ENCODE data around the gene ABHD14A. TPM values are rescaled to one million over a fixed set of nuclear protein-coding genes. Genes with fewer than 3 reads are reported as not detected.
A peak's percentile ranks its signal among the peaks of the same experiment; 100 is the strongest.

ABHD14A gene
- total RNA-seq, 1 donor from 2014 or later = 19.4 TPM

DNA sequence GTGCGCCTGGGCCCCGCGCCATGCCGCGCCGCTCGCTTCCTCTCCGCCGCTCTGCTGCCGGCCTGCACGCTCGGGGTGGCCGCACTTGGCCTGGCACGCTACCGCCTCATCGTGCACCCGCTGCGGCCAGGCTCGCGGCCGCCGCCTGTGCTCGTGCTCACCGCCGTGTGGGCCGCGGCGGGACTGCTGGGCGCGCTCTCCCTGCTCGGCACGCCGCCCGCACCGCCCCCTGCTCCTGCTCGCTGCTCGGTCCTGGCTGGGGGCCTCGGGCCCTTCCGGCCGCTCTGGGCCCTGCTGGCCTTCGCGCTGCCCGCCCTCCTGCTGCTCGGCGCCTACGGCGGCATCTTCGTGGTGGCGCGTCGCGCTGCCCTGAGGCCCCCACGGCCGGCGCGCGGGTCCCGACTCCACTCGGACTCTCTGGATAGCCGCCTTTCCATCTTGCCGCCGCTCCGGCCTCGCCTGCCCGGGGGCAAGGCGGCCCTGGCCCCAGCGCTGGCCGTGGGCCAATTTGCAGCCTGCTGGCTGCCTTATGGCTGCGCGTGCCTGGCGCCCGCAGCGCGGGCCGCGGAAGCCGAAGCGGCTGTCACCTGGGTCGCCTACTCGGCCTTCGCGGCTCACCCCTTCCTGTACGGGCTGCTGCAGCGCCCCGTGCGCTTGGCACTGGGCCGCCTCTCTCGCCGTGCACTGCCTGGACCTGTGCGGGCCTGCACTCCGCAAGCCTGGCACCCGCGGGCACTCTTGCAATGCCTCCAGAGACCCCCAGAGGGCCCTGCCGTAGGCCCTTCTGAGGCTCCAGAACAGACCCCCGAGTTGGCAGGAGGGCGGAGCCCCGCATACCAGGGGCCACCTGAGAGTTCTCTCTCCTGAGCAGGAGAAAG is 18.7 kb upstream of the ABHD14A start:
- peak; percentile 78 for DNase-seq (ENCODE audit: low spot score)

- no peak for DNase-seq (ENCODE audit: low spot score)
Measured at GRCh38 chr3:51957520-51958205, 17.2 kb upstream of the ABHD14A start.

DNA sequence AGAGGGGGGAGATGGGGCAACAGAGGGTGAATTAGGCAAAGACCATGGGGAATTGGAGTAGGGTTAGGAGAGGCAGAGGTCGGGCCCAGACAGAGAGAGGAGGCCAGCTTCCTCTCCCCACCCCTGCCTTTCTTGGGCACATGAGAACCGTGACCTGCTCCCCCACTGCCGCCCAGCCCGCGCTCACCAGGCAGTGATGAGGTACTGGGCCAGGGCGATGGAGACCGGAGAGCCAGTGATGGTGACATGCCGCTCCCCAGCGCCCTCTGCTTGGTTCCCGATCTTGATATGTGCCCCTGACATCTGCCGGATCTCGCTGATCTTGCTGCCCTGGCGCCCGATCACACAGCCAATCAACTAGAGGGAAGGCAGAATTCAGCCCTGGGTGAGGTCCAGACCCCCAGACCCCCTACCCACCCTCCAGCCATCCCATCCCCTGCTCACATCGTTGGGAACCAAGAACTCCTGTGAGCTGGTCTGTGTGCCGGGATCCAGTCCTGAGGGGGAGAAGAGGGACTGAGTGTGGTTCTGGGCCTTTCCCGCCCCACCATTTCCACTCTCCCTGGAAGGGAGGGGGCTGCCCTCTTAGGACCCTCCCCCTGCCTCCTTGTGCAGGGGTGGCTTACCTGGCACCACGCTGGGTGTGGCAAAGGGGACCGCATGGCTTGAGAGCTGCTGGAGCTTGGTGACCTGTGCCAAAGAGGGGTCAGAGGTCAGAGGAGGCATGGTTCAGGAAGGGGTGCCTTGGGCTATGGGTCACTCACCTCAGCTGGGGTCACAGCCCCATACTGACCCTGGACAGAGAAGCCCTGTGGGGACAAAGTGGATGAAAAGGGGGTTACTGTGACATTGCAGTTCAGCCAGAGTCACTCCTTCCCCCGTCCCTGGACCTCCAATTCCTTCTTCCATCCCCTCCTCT is 16.0 kb upstream of the ABHD14A start:
- no peak for DNase-seq (ENCODE audit: low spot score)

- DNase-seq (ENCODE audit: low spot score) = no peak
Measured at GRCh38 chr3:51959651-51960050, 15.2 kb upstream of the ABHD14A start.

GRCh38 chr3:51960386-51960785 is 14.5 kb upstream of the ABHD14A start:
- no peak for DNase-seq (ENCODE audit: low spot score)

GRCh38 chr3:51961011-51961410 is 13.9 kb upstream of the ABHD14A start:
- DNase-seq (ENCODE audit: low spot score) = no peak

DNA sequence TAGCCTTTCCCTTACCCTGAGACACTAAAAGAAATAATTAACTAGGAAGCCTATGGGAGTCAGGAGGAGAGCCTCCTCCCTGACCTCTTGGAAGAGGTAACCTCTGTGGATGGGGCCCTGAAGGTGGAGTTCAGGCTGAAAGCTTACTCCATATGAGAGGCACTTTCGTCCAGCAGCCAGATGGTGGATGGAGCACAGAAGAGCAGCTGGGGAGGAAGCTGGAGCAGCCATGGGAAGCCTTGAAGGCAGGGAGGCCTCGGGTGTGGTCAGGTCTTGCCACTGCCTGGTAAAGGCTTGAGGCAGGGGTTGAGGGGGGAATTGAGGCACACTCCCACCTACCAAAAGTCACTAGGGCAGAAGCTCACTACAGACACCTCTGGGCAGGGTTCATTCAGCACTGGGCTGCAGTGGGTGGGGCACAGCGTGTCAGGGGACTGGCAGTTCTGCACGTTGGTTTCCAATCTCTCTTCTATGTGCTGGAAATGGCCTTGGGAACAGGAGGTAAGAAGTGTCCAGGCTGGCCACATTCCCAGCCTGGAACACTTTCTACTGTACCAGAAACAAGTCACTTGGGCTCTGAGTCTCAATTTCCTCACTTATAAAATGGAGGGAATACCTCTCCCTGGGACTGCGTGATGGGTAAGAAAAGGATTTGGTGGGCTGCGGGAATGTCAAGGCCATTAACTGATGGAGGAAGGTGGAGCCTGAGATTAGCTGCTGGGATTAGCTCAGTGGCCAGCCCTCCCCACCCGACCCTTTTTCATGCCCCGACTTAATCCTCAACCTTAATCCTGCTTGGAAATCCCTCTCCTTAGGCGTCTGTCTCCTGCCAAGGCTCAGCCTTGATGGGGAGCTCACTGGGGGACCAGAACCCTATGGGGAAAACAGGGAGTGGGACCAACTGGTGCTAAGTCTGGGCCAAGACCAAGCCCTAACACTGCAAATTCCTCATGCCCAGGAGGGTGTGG is 13.0 kb upstream of the ABHD14A start:
- DNase-seq (ENCODE audit: low spot score) = no peak

DNA sequence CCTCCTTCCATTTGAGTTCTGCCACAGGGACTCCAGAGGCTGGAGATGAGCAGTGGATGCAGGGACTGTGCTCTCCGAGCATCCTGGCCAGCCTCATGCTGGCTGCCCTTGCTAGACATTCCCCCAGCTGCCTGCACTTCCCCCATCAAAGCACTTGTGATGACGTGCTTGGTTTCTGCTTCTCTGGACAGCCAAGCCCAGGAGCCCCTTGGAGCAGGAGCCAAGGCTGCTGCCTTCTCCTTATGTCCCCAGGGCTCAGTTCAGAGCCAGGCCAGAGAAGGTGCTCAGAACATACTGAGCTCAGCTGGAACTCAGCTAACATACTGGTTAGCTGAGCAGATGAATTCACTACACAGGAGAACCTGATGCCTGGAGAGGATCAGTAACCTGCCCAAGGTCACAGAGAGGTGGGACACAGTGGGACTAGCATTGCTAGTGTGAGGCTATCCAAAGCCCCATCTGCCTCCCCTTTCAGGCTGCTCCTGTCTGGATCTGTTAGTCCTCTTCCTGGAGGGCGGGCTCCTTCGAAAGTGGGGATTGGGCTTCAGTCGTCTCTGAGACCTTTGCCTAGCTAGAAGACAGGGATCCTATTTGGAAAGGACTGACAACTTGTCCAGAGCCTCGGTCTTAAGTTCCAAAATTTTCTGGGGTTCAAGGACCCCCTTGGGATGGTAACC is 11.9 kb upstream of the ABHD14A start:
- DNase-seq (ENCODE audit: low spot score) = no peak

GRCh38 chr3:51963951-51964451 is 10.9 kb upstream of the ABHD14A start:
- DNase-seq (ENCODE audit: low spot score) = no peak

GRCh38 chr3:51964521-51964920 is 10.3 kb upstream of the ABHD14A start:
- no peak for DNase-seq (ENCODE audit: low spot score)

- DNase-seq (ENCODE audit: low spot score) = no peak
Measured at GRCh38 chr3:51966016-51966415, 8.8 kb upstream of the ABHD14A start.

DNA sequence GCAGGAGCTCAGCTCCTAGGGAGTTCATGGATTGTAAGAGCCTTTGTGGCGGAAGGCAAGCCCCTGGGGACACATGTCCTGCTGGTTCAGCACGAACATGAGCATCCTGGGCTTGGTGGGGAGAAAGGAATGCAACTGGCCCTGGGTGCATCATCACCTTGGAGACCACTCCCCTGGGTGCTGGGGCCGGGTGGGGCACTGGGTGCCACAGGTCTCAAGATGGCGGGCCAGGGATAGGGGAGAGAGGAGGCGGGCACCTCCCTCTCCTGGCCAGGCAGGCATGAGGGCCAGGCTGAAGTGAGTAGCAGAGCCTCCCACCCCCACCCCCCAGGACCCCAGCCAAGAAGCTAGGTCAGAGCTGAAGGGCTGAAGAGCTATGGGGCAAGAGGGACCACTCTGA is 8.4 kb upstream of the ABHD14A start:
- DNase-seq (ENCODE audit: low spot score) = no peak

GRCh38 chr3:51966922-51967383 is 7.9 kb upstream of the ABHD14A start:
- DNase-seq (ENCODE audit: low spot score) = no peak

- DNase-seq (ENCODE audit: low spot score) = no peak
Measured at GRCh38 chr3:51967384-51968169, 7.3 kb upstream of the ABHD14A start, which contains the start of gene PCBP4. Gene PCBP4 (minus strand): TSS chr3:51967454. CDS start chr3:51961240, 6,214 bp downstream.

DNA sequence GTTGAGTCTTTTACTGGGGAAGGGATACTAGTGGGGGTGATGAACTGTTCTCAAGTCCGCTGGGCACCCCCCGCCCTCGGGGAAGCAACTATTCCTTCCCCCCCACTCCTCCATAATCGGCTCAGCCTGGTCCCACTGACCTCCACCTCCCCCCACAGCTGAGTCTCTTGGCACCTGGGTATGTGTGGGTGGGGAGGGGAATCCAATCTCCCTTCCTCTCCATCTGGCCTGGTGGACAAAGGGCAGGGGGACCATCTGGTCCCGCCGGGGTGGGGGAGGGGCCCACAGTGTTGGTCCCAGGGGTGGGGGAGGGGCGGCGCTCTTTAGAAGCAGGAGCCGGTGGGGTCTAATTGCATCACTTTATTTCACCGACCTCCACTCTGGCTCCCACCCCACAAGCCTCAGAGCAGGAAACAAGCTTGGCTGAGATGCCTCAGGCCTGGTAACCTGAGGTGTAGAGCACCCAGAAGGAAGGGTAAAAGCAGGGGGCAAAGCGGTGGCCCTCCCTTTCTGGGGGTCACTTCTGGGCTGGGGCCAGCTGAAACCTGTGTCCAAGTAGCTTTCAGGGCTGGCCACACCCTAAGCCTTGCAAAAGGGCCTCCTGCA is 6.6 kb upstream of the ABHD14A start:
- no peak for DNase-seq (ENCODE audit: low spot score)

DNA sequence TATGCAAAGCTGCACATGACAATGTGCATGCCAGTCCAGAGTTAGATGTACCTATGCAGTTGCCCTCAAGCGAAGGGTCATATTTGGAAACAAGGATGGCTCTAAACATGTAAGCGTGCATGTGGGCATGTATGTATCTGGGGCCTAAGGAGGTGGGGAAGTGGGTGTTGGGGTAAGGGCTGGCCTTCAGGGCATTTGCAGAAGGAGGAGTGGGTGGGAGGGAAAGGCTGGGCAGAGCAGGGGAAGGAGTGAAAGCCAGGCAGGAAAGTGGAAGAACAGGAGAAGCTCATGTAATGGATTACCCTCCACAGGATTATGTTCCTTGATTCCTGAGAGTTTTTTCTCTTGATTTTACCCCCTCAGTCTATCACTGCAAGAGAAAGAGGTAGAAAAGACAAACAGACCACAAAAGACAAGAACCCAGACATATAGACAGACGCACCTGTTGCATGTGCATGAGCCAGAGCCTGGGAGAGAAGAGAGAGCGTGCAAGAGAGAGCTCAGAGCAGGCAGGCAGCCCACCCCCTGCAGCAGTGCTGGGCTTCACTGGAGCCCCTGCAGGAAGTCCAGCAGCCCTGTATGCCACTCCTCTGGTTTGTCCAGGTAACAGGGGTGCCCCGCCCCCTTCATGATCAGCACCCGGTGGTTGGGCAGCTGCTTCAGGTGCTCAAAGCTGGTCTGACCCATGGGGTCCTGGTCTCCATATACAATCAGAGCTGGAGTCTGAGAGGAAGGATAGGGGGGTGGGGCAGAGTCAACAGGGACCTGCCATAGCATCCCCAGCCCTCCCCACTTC is 5.8 kb upstream of the ABHD14A start:
- no peak for DNase-seq (ENCODE audit: low spot score)

- DNase-seq (ENCODE audit: low spot score) = no peak
Measured at GRCh38 chr3:51969841-51970240, 5.0 kb upstream of the ABHD14A start.
